Measurements from ENCODE around the gene CLDN22. TPM values are rescaled to one million over a fixed set of nuclear protein-coding genes. Genes with fewer than 3 reads are reported as not detected.

Gene CLDN22
- total RNA-seq, 1 experiment from 2014 or later: not detected

DNA sequence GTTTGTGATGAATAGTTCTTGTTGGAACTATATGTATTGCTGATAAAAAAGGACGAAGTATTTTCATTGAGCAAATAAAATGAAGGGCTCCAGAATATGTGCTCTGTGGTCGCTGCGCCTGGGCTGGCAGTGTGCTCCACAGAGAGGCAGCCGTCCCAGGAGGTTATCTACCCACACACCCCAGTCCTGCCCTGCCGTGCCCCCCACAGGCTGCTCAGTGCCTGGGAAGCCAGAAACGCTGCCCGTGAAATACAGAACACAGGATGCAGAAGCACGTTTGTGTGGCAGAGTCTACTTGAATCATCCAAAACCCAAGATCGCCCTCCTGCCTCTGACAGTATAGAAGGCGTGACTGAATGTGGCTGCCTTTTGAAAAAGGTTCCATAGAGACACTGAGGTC, 1.4 kb downstream of the CLDN22 start:
- ChIA-PET POLR2A (no interaction called here), RAD21 (ENCODE audit: low non-redundant PET in 1 of 2, low total read pairs in 2 of 2, uncharacterized antibody in 2 of 2, unreplicated experiment in 2 of 2) (no interaction called here), CTCF (no interaction called here)
- H3K27ac ChIP-seq (ENCODE audit: low read depth, low read length): no peak overlapping the region
- no peaks in the 10 kb centered on the region for H3K4me1 ChIP-seq (ENCODE audit: control insufficient read depth in 1 of 2, insufficient read depth in 2 of 2, low read length in 2 of 2)
- no TSS peak for BruUV-seq (replicated peaks)
- no peak overlapping the region for H3K9ac ChIP-seq (ENCODE audit: low read length)
- H3K9me2 ChIP-seq (ENCODE audit: insufficient read depth): no peaks in the 10 kb centered on the region
- no peaks in the 10 kb centered on the region for H3K27me3 ChIP-seq (ENCODE audit: insufficient read depth, low read length)
- no peak for TF ChIP-seq RAD21 (IDR thresholded peaks at IDR 0.05; ENCODE audit: low read depth)
- TF ChIP-seq, protein P1, sequence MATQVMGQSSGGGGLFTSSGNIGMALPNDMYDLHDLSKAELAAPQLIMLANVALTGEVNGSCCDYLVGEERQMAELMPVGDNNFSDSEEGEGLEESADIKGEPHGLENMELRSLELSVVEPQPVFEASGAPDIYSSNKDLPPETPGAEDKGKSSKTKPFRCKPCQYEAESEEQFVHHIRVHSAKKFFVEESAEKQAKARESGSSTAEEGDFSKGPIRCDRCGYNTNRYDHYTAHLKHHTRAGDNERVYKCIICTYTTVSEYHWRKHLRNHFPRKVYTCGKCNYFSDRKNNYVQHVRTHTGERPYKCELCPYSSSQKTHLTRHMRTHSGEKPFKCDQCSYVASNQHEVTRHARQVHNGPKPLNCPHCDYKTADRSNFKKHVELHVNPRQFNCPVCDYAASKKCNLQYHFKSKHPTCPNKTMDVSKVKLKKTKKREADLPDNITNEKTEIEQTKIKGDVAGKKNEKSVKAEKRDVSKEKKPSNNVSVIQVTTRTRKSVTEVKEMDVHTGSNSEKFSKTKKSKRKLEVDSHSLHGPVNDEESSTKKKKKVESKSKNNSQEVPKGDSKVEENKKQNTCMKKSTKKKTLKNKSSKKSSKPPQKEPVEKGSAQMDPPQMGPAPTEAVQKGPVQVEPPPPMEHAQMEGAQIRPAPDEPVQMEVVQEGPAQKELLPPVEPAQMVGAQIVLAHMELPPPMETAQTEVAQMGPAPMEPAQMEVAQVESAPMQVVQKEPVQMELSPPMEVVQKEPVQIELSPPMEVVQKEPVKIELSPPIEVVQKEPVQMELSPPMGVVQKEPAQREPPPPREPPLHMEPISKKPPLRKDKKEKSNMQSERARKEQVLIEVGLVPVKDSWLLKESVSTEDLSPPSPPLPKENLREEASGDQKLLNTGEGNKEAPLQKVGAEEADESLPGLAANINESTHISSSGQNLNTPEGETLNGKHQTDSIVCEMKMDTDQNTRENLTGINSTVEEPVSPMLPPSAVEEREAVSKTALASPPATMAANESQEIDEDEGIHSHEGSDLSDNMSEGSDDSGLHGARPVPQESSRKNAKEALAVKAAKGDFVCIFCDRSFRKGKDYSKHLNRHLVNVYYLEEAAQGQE (IDR thresholded peaks at IDR 0.05; ENCODE audit: low read depth): no peak
- TF ChIP-seq EZH2phosphoT487 (IDR thresholded peaks at IDR 0.05; ENCODE audit: borderline replicate concordance): no peak
- TF ChIP-seq, protein P2, sequence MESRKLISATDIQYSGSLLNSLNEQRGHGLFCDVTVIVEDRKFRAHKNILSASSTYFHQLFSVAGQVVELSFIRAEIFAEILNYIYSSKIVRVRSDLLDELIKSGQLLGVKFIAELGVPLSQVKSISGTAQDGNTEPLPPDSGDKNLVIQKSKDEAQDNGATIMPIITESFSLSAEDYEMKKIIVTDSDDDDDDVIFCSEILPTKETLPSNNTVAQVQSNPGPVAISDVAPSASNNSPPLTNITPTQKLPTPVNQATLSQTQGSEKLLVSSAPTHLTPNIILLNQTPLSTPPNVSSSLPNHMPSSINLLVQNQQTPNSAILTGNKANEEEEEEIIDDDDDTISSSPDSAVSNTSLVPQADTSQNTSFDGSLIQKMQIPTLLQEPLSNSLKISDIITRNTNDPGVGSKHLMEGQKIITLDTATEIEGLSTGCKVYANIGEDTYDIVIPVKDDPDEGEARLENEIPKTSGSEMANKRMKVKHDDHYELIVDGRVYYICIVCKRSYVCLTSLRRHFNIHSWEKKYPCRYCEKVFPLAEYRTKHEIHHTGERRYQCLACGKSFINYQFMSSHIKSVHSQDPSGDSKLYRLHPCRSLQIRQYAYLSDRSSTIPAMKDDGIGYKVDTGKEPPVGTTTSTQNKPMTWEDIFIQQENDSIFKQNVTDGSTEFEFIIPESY (IDR thresholded peaks at IDR 0.05; ENCODE audit: extremely low read depth, insufficient replicate concordance, low read length): no peak
- no peak overlapping the region for H3K4me3 ChIP-seq (replicated peaks in 1 of 2; ENCODE audit: low read depth in 1 of 2, low read length in 2 of 2)
- no peaks in the 10 kb centered on the region for H3K9me3 ChIP-seq (ENCODE audit: control insufficient read depth in 1 of 2, insufficient read depth in 1 of 2, low read depth in 1 of 2, low read length in 2 of 2)
- H3K79me2 ChIP-seq (ENCODE audit: insufficient read depth, low read length): no peaks in the 10 kb centered on the region
- ATAC-seq (no peak), DNase-seq (ENCODE audit: low read depth, low spot score) (no peak)
- intact Hi-C loops (cut with micrococcal nuclease): no loop called here
- H2AFZ ChIP-seq (ENCODE audit: low read depth, low read length, poor library complexity, severe bottlenecking): no peak overlapping the region
- no peak overlapping the region for H3K4me2 ChIP-seq (ENCODE audit: low read length)
- H4K20me1 ChIP-seq (ENCODE audit: insufficient read depth): no peaks in the 10 kb centered on the region
- H3K36me3 ChIP-seq (ENCODE audit: control insufficient read depth in 1 of 2, insufficient read depth in 2 of 2, low read length in 2 of 2): 0 out of 4 replicates have a peak, but pooled peaks cover 0 to 3% of the 10 kb centered on the region in 2 experiments
